ENCODE data around the gene KLRB1. TPM values are rescaled to one million over a fixed set of nuclear protein-coding genes. Genes with fewer than 3 reads are reported as not detected.
"Not testable (repeated sequence)": the region's sequence is repeated elsewhere in the genome, so short reads cannot be mapped to it uniquely, and the experiment has no call there.

KLRB1 gene
- total RNA-seq, 1 donor from 2014 or later: not detected

GRCh38 chr12:9562841-9563453 is 44.8 kb downstream of the KLRB1 start:
- FAIRE-seq: not testable (repeated sequence)

DNA sequence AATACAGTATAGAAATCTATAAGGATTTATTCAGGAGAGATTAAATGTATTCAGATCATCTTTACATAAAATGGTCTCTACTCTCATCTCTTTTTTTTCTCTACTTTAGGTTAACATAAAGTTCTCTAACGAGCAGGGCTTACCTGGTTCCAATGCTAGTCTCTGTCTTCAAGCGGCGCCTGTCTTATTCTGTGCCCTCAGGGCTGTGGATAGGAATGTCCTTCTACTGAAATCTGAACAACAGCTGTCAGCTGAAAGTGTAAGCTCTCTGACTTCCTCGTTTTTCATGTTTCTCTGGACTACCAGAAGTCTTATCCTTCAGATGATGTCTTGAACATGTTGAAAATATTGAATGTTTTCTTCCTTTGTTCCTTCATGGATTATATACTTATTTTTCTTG is 62.2 kb downstream of the KLRB1 start:
- not testable (repeated sequence) for FAIRE-seq

More at GRCh38 chr12:9562841-9563453, 44.8 kb downstream of the KLRB1 start:
- DNase-seq (ENCODE audit: low spot score in 2 of 2): not testable (repeated sequence)

More for the DNA sequence above, 62.2 kb downstream of the KLRB1 start:
- DNase-seq (ENCODE audit: low spot score in 2 of 2): not testable (repeated sequence)

Small RNAs within 50 kb of the gene (small RNA-seq; reads per million reads assigned to genes)
- not detected for gene AC010186.4
- gene RNU6-700P: not detected

Other genes starting within 250 kb of the KLRB1 start
- 15.5 TPM for gene CLEC2D, start 61.8 kb upstream of the KLRB1 start, total RNA-seq
- gene CLECL1, start 125.2 kb upstream of the KLRB1 start, total RNA-seq: not detected
- gene CD69, start 153.0 kb upstream of the KLRB1 start, total RNA-seq: not detected
- not detected for gene KLRF1, start 219.6 kb upstream of the KLRB1 start, total RNA-seq

Measured in frontal cortex (tissue), 4 donors.